Uterine smooth muscle cell (primary cell): ENCODE data around the gene DDX3X. TPM values are rescaled to one million over a fixed set of nuclear protein-coding genes. Genes with fewer than 3 reads are reported as not detected.

Experiments
- total RNA-seq: library from RNA; depleted of rRNA; stranded (reverse); fragments of >200 nt; gene quantifications from 2 replicates; pipeline ENCODE4 v1.2.3, GENCODE V29; 2014

DDX3X gene
- total RNA-seq = 250 and 338 TPM in 2 replicates

GRCh38 chrX:41333744-41334362, at the start of gene DDX3X:
TSS of gene DDX3X (plus strand) at chrX:41334162. CDS start at chrX:41334253, 91 bp downstream.

Other genes with a start within 250 kb of the DDX3X start
- 129 and 138 TPM in 2 replicates for gene USP9X, start 248.7 kb upstream of the DDX3X start, total RNA-seq
- not detected in 2 replicates for gene NYX, start 113.2 kb downstream of the DDX3X start, total RNA-seq